MM.1S (cell line): Measurements from ENCODE around the gene ANKRD2.
"Not testable (repeated sequence)": the region's sequence is repeated elsewhere in the genome, so short reads cannot be mapped to it uniquely, and the experiment has no call there.

Experiments used
- DNase-seq: peaks from one replicate; pipeline ENCODE4 v3.0.0-alpha.2; 2015
- H2AFZ ChIP-seq: fragments of 300-600 bp; sonication (generic); 2 replicates; pipeline ENCODE4 v1.6.0; 2016; ENCODE audit warnings: antibody characterized with exemption, low read length
- H3F3A ChIP-seq: fragments of 300-600 bp; sonication (generic); 2 replicates; pipeline ENCODE4 v1.6.1; 2016; ENCODE audit warnings: mild to moderate bottlenecking, antibody characterized with exemption, low read length, moderate library complexity, mixed read lengths; ENCODE audit not compliant: insufficient read depth
- H3K27ac ChIP-seq: fragments of 300-600 bp; sonication (generic); 2 replicates; pipeline ENCODE4 v1.5.1; 2016; ENCODE audit warnings: mild to moderate bottlenecking, low read length
- H3K27me3 ChIP-seq: fragments of 300-600 bp; sonication (generic); replicated peaks from 2 replicates; pipeline ENCODE4 v1.6.0; 2016; ENCODE audit warnings: low read length; ENCODE audit not compliant: insufficient read depth
- H3K36me3 ChIP-seq: fragments of 300-600 bp; sonication (generic); replicated peaks from 2 replicates; pipeline ENCODE4 v1.6.1; 2016; ENCODE audit warnings: mild to moderate bottlenecking, low read length, mixed read lengths; ENCODE audit not compliant: insufficient read depth
- H3K4me1 ChIP-seq: fragments of 300-600 bp; sonication (generic); 2 replicates; pipeline ENCODE4 v1.6.1; 2016; ENCODE audit warnings: low read length, mixed read lengths
- H3K4me2 ChIP-seq: fragments of 300-600 bp; sonication (generic); 2 replicates; pipeline ENCODE4 v1.6.0; 2016; ENCODE audit warnings: low read depth, low read length
- H3K4me3 ChIP-seq: fragments of 300-600 bp; sonication (generic); 2 replicates; pipeline ENCODE4 v1.5.1; 2016; ENCODE audit warnings: low read length, mixed read lengths
- H3K79me2 ChIP-seq: fragments of 300-600 bp; sonication (generic); 2 replicates; pipeline ENCODE4 v1.6.1; 2016; ENCODE audit warnings: mixed run types, low read length, mixed read lengths
- H3K9ac ChIP-seq: fragments of 300-600 bp; sonication (generic); 2 replicates; pipeline ENCODE4 v1.6.1; 2016; ENCODE audit warnings: low read length, mixed read lengths
- H3K9me2 ChIP-seq: fragments of 300-600 bp; sonication (generic); replicated peaks from 2 replicates; pipeline ENCODE4 v1.6.1; 2016; ENCODE audit warnings: mild to moderate bottlenecking, low read length, mixed read lengths; ENCODE audit not compliant: insufficient read depth
- H3K9me3 ChIP-seq: fragments of 300-600 bp; sonication (generic); replicated peaks from 2 replicates; pipeline ENCODE4 v1.6.1; 2016; ENCODE audit warnings: mild to moderate bottlenecking, low read length, mixed read lengths; ENCODE audit not compliant: insufficient read depth
- H4K20me1 ChIP-seq: fragments of 300-600 bp; sonication (generic); 2 replicates; pipeline ENCODE4 v1.6.1; 2016; ENCODE audit warnings: mild to moderate bottlenecking, low read length, moderate library complexity, mixed read lengths; ENCODE audit not compliant: insufficient read depth
- CTCF ChIP-seq: fragments of 300-600 bp; sonication (generic); IDR thresholded peaks from 2 replicates; pipeline ENCODE4 v1.5.1; 2016; ENCODE audit warnings: antibody characterized with exemption, low read length, mixed read lengths
- EZH2 ChIP-seq: fragments of 300-600 bp; sonication (generic); optimal IDR thresholded peaks from 2 replicates; pipeline ENCODE3; 2017; ENCODE audit warnings: low read depth, mild to moderate bottlenecking, antibody characterized with exemption, low read length, mixed read lengths
- EZH2phosphoT487 ChIP-seq: fragments of 300-600 bp; sonication (generic); IDR thresholded peaks from 2 replicates; pipeline ENCODE4 v1.6.1; 2018; ENCODE audit warnings: antibody characterized with exemption, low read length

Gene ANKRD2

GRCh38 chr10:97573672-97574071 lies 1.1 kb downstream of the ANKRD2 start:
- H4K20me1 ChIP-seq, result no peaks in the 10 kb centered on the region
- H3K9me2 ChIP-seq, result no peaks in the 10 kb centered on the region
- H3F3A ChIP-seq, result no peaks in the 10 kb centered on the region
- H3K27ac ChIP-seq, result no peak overlapping the region
- DNase-seq, result no peak
- H3K4me1 ChIP-seq, result no peaks in the 10 kb centered on the region
- no peak overlapping the region for H2AFZ ChIP-seq
- no peak overlapping the region for H3K9ac ChIP-seq
- no peak overlapping the region for H3K4me3 ChIP-seq
- no peak overlapping the region for H3K4me2 ChIP-seq
- H3K79me2 ChIP-seq, result no peaks in the 10 kb centered on the region
- no peak for TF ChIP-seq EZH2phosphoT487
- no peak for TF ChIP-seq EZH2
- TF ChIP-seq CTCF, result no peak
- H3K27me3 ChIP-seq, result no peaks in the 10 kb centered on the region
- no peaks in the 10 kb centered on the region for H3K9me3 ChIP-seq
- H3K36me3 ChIP-seq, result no peaks in the 10 kb centered on the region

GRCh38 chr10:97574374-97575126 lies 2.0 kb downstream of the ANKRD2 start:
- Histone ChIP-seq H3K4me1 (no peaks in the 10 kb centered on the region), H3K9ac (no peak overlapping the region), H3K9me2 (no peaks in the 10 kb centered on the region), H3K79me2 (no peaks in the 10 kb centered on the region), H4K20me1 (no peaks in the 10 kb centered on the region), H3F3A (no peaks in the 10 kb centered on the region), H3K27ac (no peak overlapping the region), H3K9me3 (no peaks in the 10 kb centered on the region), H2AFZ (no peak overlapping the region), H3K4me3 (no peak overlapping the region), H3K27me3 (no peaks in the 10 kb centered on the region), H3K36me3 (no peaks in the 10 kb centered on the region), H3K4me2 (no peak overlapping the region)
- no peak for DNase-seq
- no peak for TF ChIP-seq EZH2
- no peak for TF ChIP-seq EZH2phosphoT487
- TF ChIP-seq CTCF, result no peak

- Histone ChIP-seq H3K9me2 (no peaks in the 10 kb centered on the region), H3K79me2 (no peaks in the 10 kb centered on the region), H3K4me3 (no peak overlapping the region), H4K20me1 (no peaks in the 10 kb centered on the region), H3K9ac (no peak overlapping the region), H3F3A (no peaks in the 10 kb centered on the region), H3K9me3 (no peaks in the 10 kb centered on the region), H3K27me3 (no peaks in the 10 kb centered on the region), H3K4me1 (no peaks in the 10 kb centered on the region), H3K4me2 (no peak overlapping the region), H3K27ac (no peak overlapping the region), H2AFZ (no peak overlapping the region), H3K36me3 (no peaks in the 10 kb centered on the region)
- no peak for TF ChIP-seq EZH2
- no peak for TF ChIP-seq EZH2phosphoT487
- TF ChIP-seq CTCF, result no peak
- DNase-seq, result no peak
Measured at GRCh38 chr10:97575127-97575668, 2.6 kb downstream of the ANKRD2 start.

- not testable (repeated sequence) for H3K27ac ChIP-seq, H4K20me1 ChIP-seq, H3F3A ChIP-seq, H3K27me3 ChIP-seq, H3K4me3 ChIP-seq, H3K79me2 ChIP-seq, H3K36me3 ChIP-seq, H3K9ac ChIP-seq, H2AFZ ChIP-seq, H3K4me1 ChIP-seq, DNase-seq, H3K9me2 ChIP-seq, H3K4me2 ChIP-seq, H3K9me3 ChIP-seq
Measured at GRCh38 chr10:97576487-97576886, 3.9 kb downstream of the ANKRD2 start.
